H1 (cell line): Measurements from ENCODE around the gene SCYL1. TPM values are rescaled to one million over a fixed set of nuclear protein-coding genes. Genes with fewer than 3 reads are reported as not detected.

ENCODE experiments used
- CTCF ChIA-PET: fragments of 300-600 bp; sonication (Branson Sonifier 250); formaldehyde crosslinking; loops from one replicate; lab custom pipeline; 2021; ENCODE audit not compliant: partially characterized antibody; lab: Charles Lee
- POLR2A ChIA-PET: fragments of 300-600 bp; sonication (Branson Sonifier 250); formaldehyde crosslinking; loops from one replicate; lab custom pipeline; 2021; ENCODE audit warnings: inconsistent platforms; ENCODE audit not compliant: partially characterized antibody; lab: Charles Lee
- DNase-seq, 2 experiments: peaks; one replicate each; pipeline versions ENCODE4 v3.0.0 to v3.0.0-alpha.2; 2010 to 2022; ENCODE audit warnings: low spot score in 2 of 2, low read depth in 1 of 2, mixed read lengths in 1 of 2
- FAIRE-seq: peaks from 2 replicates; lab custom pipeline; 2011; peaks lifted over from hg19 to GRCh38; lab: Jason Lieb, UNC
- H2AFZ ChIP-seq: 2 replicates; pipeline ENCODE4 v1.8.1; 2012; ENCODE audit warnings: low read length, inconsistent platforms
- H2AK5ac ChIP-seq: 2 replicates; pipeline ENCODE4 v1.6.1; 2013; ENCODE audit warnings: low read depth, low read length
- H2BK120ac ChIP-seq: replicated peaks from 2 replicates; pipeline ENCODE3; 2013; ENCODE audit warnings: low read depth, low read length, inconsistent platforms
- H2BK12ac ChIP-seq: 2 replicates; pipeline ENCODE4 v1.6.1; 2013; ENCODE audit warnings: low read depth, low read length
- H2BK15ac ChIP-seq: 2 replicates; pipeline ENCODE4 v1.6.1; 2013; ENCODE audit warnings: low read length
- H2BK20ac ChIP-seq: 2 replicates; pipeline ENCODE4 v1.6.1; 2013; ENCODE audit warnings: low read length
- H2BK5ac ChIP-seq: 2 replicates; pipeline ENCODE4 v1.6.1; 2013; ENCODE audit warnings: low read depth, low read length
- H3K14ac ChIP-seq: 2 replicates; pipeline ENCODE4 v1.6.1; 2013; ENCODE audit warnings: inconsistent platforms; ENCODE audit not compliant: insufficient read length
- H3K18ac ChIP-seq: 2 replicates; pipeline ENCODE4 v1.6.1; 2013; ENCODE audit warnings: low read length; ENCODE audit errors: extremely low read depth
- H3K23ac ChIP-seq: 2 replicates; pipeline ENCODE4 v1.6.1; 2013; ENCODE audit warnings: inconsistent platforms; ENCODE audit not compliant: insufficient read length
- H3K23me2 ChIP-seq: 2 replicates; pipeline ENCODE4 v1.6.1; 2013; ENCODE audit warnings: low read depth, low read length
- H3K27ac ChIP-seq: 2 replicates; pipeline ENCODE4 v1.6.1; 2011; ENCODE audit warnings: low read depth, low read length, inconsistent platforms
- H3K27me3 ChIP-seq, 4 experiments: replicated peaks in 1 of 4; 1 replicate in 1 of 4; 2 replicates in 3 of 4; pipeline versions ENCODE4 v1.6.1 to v1.8.1; 2011 to 2013; ENCODE audit warnings: low read length in 3 of 4, mild to moderate bottlenecking in 3 of 4, inconsistent platforms in 2 of 4, mixed read lengths in 2 of 4, moderate library complexity in 1 of 4; ENCODE audit not compliant: control insufficient read depth in 3 of 4, insufficient read depth in 3 of 4; ENCODE audit errors: extremely low read depth in 1 of 4
- H3K36me3 ChIP-seq, 4 experiments: 2 replicates each; pipeline versions ENCODE4 v1.6.1 to v1.8.1; 2011 to 2013; ENCODE audit warnings: mild to moderate bottlenecking in 4 of 4, low read length in 3 of 4, moderate library complexity in 2 of 4, control low read depth in 1 of 4, inconsistent platforms in 1 of 4; ENCODE audit not compliant: insufficient read depth in 4 of 4, control insufficient read depth in 2 of 4
- H3K4ac ChIP-seq: replicated peaks from 2 replicates; pipeline ENCODE3; 2013; ENCODE audit warnings: low read length, low read depth, mixed read lengths, inconsistent platforms; ENCODE audit not compliant: insufficient read length
- H3K4me1 ChIP-seq, 4 experiments: replicated peaks in 1 of 4; 1 replicate in 1 of 4; 2 replicates in 3 of 4; pipeline versions ENCODE4 v1.6.1 to v1.8.1; 2011 to 2013; ENCODE audit warnings: low read length in 3 of 4, inconsistent platforms in 2 of 4, mixed read lengths in 1 of 4; ENCODE audit not compliant: insufficient read depth in 4 of 4, control insufficient read depth in 3 of 4
- H3K4me2 ChIP-seq, 2 experiments: 2 replicates each; pipeline versions ENCODE4 v1.6.1 to v1.8.1; 2011 to 2013; ENCODE audit warnings: low read depth in 2 of 2, low read length in 2 of 2, control low read depth in 1 of 2, inconsistent platforms in 1 of 2, mild to moderate bottlenecking in 1 of 2; ENCODE audit not compliant: insufficient read depth in 1 of 2
- H3K4me3 ChIP-seq, 4 experiments: fragments of 200-600, 300-600 bp in 1 of 4; sonication (generic), shearing (Covaris generic), sonication (Bioruptor Twin) in 1 of 4; 2 replicates each; pipeline versions ENCODE4 v1.5.1 to v1.8.1; 2011 to 2016; ENCODE audit warnings: low read length in 4 of 4, low read depth in 3 of 4, control low read depth in 2 of 4, inconsistent platforms in 2 of 4, mild to moderate bottlenecking in 2 of 4, mixed read lengths in 1 of 4, moderate library complexity in 1 of 4; ENCODE audit not compliant: insufficient read depth in 2 of 4; ENCODE audit errors: extremely low read depth in 1 of 4
- H3K56ac ChIP-seq: replicated peaks from 2 replicates; pipeline ENCODE3; 2013; ENCODE audit warnings: low read depth, mild to moderate bottlenecking, mixed read lengths, low read length, inconsistent platforms; ENCODE audit not compliant: insufficient read length
- H3K79me1 ChIP-seq: 2 replicates; pipeline ENCODE4 v1.6.1; 2013; ENCODE audit warnings: low read depth, low read length, control low read depth
- H3K79me2 ChIP-seq, 2 experiments: 2 replicates each; pipeline versions ENCODE4 v1.6.1 to v1.8.1; 2012 to 2013; ENCODE audit warnings: low read length in 2 of 2, mild to moderate bottlenecking in 2 of 2, inconsistent platforms in 1 of 2; ENCODE audit not compliant: insufficient read depth in 2 of 2, control insufficient read depth in 1 of 2
- H3K9ac ChIP-seq, 4 experiments: replicated peaks in 1 of 4; 1 replicate in 1 of 4; 2 replicates in 3 of 4; pipeline versions ENCODE4 v1.6.1 to v1.8.1; 2011 to 2013; ENCODE audit warnings: low read depth in 3 of 4, low read length in 3 of 4, control low read depth in 2 of 4, mild to moderate bottlenecking in 2 of 4, moderate library complexity in 2 of 4, inconsistent platforms in 1 of 4; ENCODE audit errors: extremely low read depth in 1 of 4
- H3K9me3 ChIP-seq, 2 experiments: 2 replicates each; pipeline versions ENCODE4 v1.6.1 to v1.8.1; 2012 to 2013; ENCODE audit warnings: mild to moderate bottlenecking in 2 of 2, moderate library complexity in 2 of 2, control low read depth in 1 of 2, inconsistent platforms in 1 of 2, low read depth in 1 of 2, low read length in 1 of 2, mixed read lengths in 1 of 2; ENCODE audit not compliant: insufficient read depth in 2 of 2
- H4K20me1 ChIP-seq, 2 experiments: replicated peaks in 1 of 2; 2 replicates each; pipeline versions ENCODE3 to v1.8.1; 2011 to 2013; ENCODE audit warnings: inconsistent platforms in 2 of 2, low read length in 2 of 2, mild to moderate bottlenecking in 1 of 2; ENCODE audit not compliant: insufficient read depth in 2 of 2, control insufficient read depth in 1 of 2
- H4K5ac ChIP-seq: 2 replicates; pipeline ENCODE4 v1.6.1; 2013; ENCODE audit warnings: low read length, low read depth, mixed read lengths, inconsistent platforms; ENCODE audit not compliant: insufficient read length
- H4K8ac ChIP-seq: 2 replicates; pipeline ENCODE4 v1.8.0; 2013; ENCODE audit warnings: mild to moderate bottlenecking, moderate library complexity, low read length, inconsistent platforms; ENCODE audit not compliant: insufficient read depth; ENCODE audit errors: extremely low read depth
- H4K91ac ChIP-seq: replicated peaks from 2 replicates; pipeline ENCODE3; 2013; ENCODE audit warnings: low read length, mixed read lengths, inconsistent platforms; ENCODE audit not compliant: insufficient read length
- ASH2L ChIP-seq: fragments of 200-600, 300-600 bp; sonication (generic); IDR thresholded peaks from one replicate; pipeline ENCODE4 v1.7.1; 2017; ENCODE audit warnings: low read length
- ATF3 ChIP-seq: IDR thresholded peaks from 2 replicates; pipeline ENCODE4 v1.6.1; 2011; ENCODE audit warnings: low read depth, mild to moderate bottlenecking, low read length; ENCODE audit not compliant: insufficient read depth
- BACH1 ChIP-seq: IDR thresholded peaks from 2 replicates; pipeline ENCODE4 v1.6.1; 2012; ENCODE audit warnings: low read length, improper control_type of control experiment
- HDAC6 ChIP-seq: IDR thresholded peaks from one replicate; pipeline ENCODE4 v1.7.1; 2012; ENCODE audit warnings: low read depth, mild to moderate bottlenecking, inconsistent platforms, low read length, moderate library complexity
- RFX5 ChIP-seq: IDR thresholded peaks from 2 replicates; pipeline ENCODE4 v1.6.1; 2011; ENCODE audit warnings: low read depth, low read length, improper control_type of control experiment, borderline replicate concordance
- SP1 ChIP-seq: IDR thresholded peaks from 2 replicates; pipeline ENCODE4 v1.6.1; 2011; ENCODE audit warnings: low read depth, low read length
- SP4 ChIP-seq: IDR thresholded peaks from 2 replicates; pipeline ENCODE4 v1.6.1; 2012; ENCODE audit warnings: low read length, inconsistent platforms
- SRF ChIP-seq: IDR thresholded peaks from 2 replicates; pipeline ENCODE4 v1.6.1; 2011; ENCODE audit warnings: mild to moderate bottlenecking, low read depth, low read length, moderate library complexity
- TBP ChIP-seq: IDR thresholded peaks from 2 replicates; pipeline ENCODE4 v1.6.1; 2011; ENCODE audit warnings: low read depth, low read length, improper control_type of control experiment
- WGBS, 2 experiments: shearing (Covaris generic) in 1 of 2; methylation state at CpG; one replicate each; pipeline versions ENCODE4 v1.1.6 to v1.1.7; 2013 to 2015; ENCODE audit warnings: low lambda C conversion rate in 2 of 2, mixed read lengths in 2 of 2, inconsistent platforms in 1 of 2, low coverage in 1 of 2, missing lambda C conversion rate in 1 of 2; ENCODE audit not compliant: insufficient replicate concordance in 2 of 2, insufficient coverage in 1 of 2, insufficient read length in 1 of 2; ENCODE audit errors: extremely low coverage in 1 of 2, missing lambda C conversion rate in 1 of 2; 5-methylcytosine and 5-hydroxymethylcytosine counted together
- polyA plus RNA-seq, 7 experiments: library from polyadenylated mRNA; depleted of rRNA in 3 of 7; stranded (reverse) in 5 of 7; unstranded in 2 of 7; fragments of >200 nt in 5 of 7; fragments of 200-250 nt in 2 of 7; gene quantifications; 1 replicate in 5 of 7; 2 replicates in 1 of 7; 4 replicates in 1 of 7; pipeline versions ENCODE4 v1.2.1 to v1.2.3, GENCODE V29; 2011 to 2013; ENCODE audit warnings: missing spikeins in 2 of 7, mixed read lengths in 2 of 7
- total RNA-seq: library from RNA; stranded (reverse); fragmentation: NEBNext Ultra II Directional; extraction: Animal tissue kit (Norgen Biotek cat#: 25700); gene quantifications from 2 replicates; pipeline ENCODE4 v1.2.1, GENCODE V29; 2021

SCYL1 gene
- total and polyA plus RNA-seq, 2 of the 8 experiments (the other 6 are each of a cell fraction or from before 2014, with no cell fraction given), result 59.8 to 77.7 TPM

DNA sequence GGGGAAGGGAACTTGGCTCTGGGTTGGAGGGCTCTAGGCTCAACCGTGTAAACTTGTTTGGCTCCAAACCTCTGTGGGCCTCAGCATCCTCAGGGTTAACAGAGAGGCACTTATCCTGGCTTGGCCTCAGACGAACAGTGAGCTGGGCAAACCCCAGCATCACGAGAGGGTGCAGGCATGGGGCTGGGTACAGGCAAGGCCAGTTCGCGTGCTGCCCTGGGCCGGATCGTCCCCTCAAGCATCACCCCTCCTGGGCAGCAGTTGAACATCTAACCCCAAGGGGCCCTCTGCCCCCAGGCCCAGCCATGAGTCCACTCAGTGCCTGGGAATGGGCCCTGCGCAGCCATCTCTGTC lies 52.9 kb downstream of the SCYL1 start:
- no peaks in the 10 kb centered on the region for H3K79me2 ChIP-seq
- H3K27ac ChIP-seq, result no peak overlapping the region
- no peak overlapping the region for H3K14ac ChIP-seq
- peaks cover 10 to 11% of the 10 kb centered on the region in 2 experiments for H4K20me1 ChIP-seq
- no peaks in the 10 kb centered on the region for H3K36me3 ChIP-seq
- H3K27me3 ChIP-seq, result peaks cover 8 to 46% (median 32%) of the 10 kb centered on the region in 4 experiments
- no peak overlapping the region for H3K23ac ChIP-seq
- no peak overlapping the region for H3K18ac ChIP-seq
- WGBS, 2 experiments, result 86% methylated on average over 8 of the region's 8 CpGs; no CpG with 5 or more reads in 1 of the 2 experiments
- H3K23me2 ChIP-seq, result peaks cover 8% of the 10 kb centered on the region; the same call in 1 of the 2 replicates
- H2BK20ac ChIP-seq, result no peak overlapping the region
- no peak overlapping the region for H2BK12ac ChIP-seq
- H3K9me3 ChIP-seq, result no peaks in the 10 kb centered on the region
- TF ChIP-seq ATF3, result no peak
- no peak for TF ChIP-seq SRF
- TF ChIP-seq TBP, result no peak
- no peak for TF ChIP-seq ASH2L
- TF ChIP-seq HDAC6, result no peak
- no peak for TF ChIP-seq RFX5
- no peak for TF ChIP-seq SP4
- TF ChIP-seq BACH1, result no peak
- TF ChIP-seq SP1, result no peak
- H4K8ac ChIP-seq, result no peak overlapping the region
- no peak overlapping the region for H2AK5ac ChIP-seq
- no peak overlapping the region for H3K9ac ChIP-seq
- no peaks in the 10 kb centered on the region for H3K79me1 ChIP-seq
- H3K4me2 ChIP-seq, result no peak overlapping the region
- DNase-seq (no peak), FAIRE-seq (no peak)
- H3K56ac ChIP-seq, result no peak overlapping the region
- CTCF ChIA-PET, result interaction anchor here (3.3 to 7.2 kb wide), 4 partner anchors 12 to 37 kb away, joined by 12 to 97 read pairs (median 30); partner anchors contain the start of gene KCNK7
- no peak overlapping the region for H2BK120ac ChIP-seq
- POLR2A ChIA-PET, result interaction anchor here (0.6 to 3.7 kb wide), 5 partner anchors 8 to 116 kb away, joined by 3 to 36 read pairs (median 7); no protein-coding TSS in a partner anchor
- H3K4me1 ChIP-seq, result peaks cover 8 to 23% (median 15%) of the 10 kb centered on the region in 4 experiments; a peak in 6 of 7 replicates
- H3K4ac ChIP-seq, result no peak overlapping the region
- no peak overlapping the region for H2AFZ ChIP-seq
- H2BK15ac ChIP-seq, result no peak overlapping the region
- no peak overlapping the region for H2BK5ac ChIP-seq
- H4K5ac ChIP-seq, result no peak overlapping the region
- no peak overlapping the region for H4K91ac ChIP-seq
- no peak overlapping the region for H3K4me3 ChIP-seq
